HG03175 (cell line): ENCODE results near the gene PLN.

ENCODE experiments used
- ATAC-seq: cut with Tn5 transposase; IDR thresholded peaks from one replicate; pipeline ENCODE4 v1.9.1; 2021; ENCODE audit warnings: mild to moderate bottlenecking, moderate library complexity; ENCODE audit not compliant: unreplicated experiment

PLN gene

DNA sequence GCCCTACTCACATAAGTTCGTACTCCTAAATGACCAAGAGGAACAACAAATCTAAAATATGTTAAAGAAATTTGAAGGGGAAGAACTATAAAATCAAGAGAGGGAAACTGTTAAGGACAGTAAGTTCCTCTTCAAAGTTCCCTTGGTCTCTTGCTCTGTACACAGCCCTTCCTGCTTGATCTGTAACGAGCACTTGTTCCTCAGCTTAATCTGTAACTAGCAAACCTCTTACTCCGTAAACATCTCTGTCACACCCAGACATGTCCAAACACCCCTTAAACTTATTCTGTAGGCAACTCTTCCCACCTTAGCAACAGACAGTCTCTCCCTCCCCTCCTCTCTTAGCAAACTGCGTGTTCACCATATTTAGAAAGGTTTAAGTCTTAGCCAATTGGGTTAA, 29.9 kb downstream of the PLN start:
- ATAC-seq: no peak

DNA sequence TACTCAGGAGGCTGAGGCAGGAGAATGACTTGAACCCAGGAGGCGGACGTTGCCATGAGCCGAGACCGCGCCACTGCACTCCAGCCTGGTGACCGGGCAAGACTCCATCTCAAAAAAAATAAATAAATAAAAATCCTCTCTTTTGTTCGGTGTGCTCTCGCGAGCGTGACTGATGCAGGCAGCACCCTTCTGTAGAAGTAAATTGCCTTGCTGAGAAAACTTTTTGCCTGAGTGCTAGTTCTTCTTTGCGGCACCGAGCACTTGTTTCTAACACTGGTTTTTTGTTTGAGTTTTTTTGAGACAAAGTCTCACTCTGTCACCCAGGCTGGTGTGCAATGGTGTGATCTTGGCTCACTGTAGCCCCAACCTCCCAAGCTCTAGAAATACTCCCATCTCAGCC, 30.5 kb downstream of the PLN start:
- ATAC-seq: no peak

DNA sequence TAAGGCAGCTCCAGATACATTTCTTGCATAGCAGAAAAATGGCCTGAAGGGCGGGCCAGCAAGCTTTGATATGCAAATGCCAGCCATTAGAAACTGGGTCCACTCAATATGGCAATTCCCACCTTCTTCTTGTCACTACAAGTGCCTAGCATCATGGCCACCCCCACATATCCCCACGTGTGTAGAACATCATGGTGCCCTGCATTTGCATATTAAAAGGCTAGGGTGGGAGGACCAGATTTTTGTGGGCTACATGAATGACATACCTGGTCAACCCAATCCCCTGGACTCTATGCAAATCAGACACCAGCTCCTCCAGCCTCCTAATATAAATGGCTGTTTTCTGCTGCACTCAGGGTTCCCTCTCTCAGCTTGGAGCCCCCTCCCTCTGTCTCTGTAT, 31.7 kb downstream of the PLN start:
- no peak for ATAC-seq

DNA sequence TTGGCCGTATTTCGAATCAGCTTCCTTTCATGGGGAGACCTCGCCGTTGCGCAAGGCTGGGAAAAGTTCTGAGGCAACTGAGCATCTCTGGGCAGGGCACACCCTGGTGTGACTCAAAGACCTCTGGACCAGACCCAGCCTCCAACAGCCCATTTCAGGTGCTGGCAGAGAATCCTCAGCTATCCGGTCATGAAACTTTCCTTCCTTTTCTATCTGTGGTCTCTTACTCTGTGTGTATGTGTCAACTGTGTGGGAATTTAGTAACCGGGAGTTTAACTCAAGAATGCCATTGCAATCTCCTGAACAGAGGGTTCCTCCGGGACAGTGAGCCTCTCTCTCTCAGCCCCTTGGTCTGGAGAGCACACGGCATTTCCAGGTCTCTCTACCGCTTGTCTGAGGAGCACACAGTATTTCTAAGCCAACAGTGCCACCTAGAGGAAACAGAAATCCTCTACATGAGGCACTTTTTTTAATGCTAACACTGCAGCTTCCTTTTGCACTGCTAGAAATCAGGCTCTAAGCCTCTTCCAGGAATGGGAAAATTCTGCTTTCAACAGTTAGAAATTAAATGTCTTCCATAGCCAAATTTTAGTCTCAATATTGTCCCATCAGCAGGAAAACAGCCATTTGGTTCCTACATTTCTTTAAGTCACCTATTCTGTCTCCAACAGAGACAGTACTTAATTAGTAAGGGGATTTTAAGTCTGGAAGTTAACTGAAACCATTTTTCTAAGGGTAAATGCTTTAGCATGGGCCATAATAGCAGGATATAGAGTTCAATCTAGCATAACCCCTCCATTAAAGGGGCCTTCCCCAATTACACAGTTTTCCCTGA, 32.7 kb downstream of the PLN start:
- peak; percentile 71 for ATAC-seq

DNA sequence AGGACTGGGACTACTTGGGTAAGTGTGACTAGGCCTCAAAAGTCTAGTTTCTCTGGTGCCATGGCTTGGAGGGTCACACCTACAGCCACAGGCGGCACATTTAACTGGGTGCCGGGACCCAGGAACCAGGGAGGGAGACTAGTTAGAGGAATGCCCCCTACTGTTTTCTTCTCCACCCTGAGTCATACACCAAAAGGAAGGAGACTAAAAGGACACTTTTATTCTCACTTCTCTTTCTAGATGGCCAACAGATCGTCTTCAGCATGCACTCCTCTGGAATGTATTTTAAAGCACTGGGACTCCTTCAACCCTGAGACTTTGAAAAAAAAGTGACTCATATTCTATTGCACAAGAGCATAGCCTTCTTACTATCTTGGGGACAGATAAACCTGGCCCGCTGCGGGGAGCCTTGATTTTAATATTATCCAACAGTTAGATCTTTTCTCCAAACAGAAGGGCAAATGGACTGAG, 33.4 kb downstream of the PLN start:
- ATAC-seq: no peak

DNA sequence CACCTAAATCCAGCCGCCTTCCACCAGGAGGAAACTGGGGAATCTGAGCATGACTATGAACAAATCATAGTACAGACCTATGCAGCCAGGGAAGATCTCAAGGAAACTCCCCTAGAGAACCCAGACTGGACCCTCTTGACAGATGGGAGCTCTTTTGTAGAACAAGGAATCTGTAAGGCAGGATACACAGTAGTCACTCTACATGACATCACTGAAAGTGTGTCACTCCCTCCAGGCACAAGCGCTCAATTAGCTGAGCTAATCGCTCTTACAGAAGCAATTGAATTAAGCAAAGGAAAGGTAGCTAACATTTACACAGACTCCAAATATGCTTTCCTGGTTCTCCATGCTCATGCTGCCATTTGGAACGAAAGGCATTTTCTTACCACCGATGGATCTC, 36.8 kb downstream of the PLN start:
- ATAC-seq: no peak

DNA sequence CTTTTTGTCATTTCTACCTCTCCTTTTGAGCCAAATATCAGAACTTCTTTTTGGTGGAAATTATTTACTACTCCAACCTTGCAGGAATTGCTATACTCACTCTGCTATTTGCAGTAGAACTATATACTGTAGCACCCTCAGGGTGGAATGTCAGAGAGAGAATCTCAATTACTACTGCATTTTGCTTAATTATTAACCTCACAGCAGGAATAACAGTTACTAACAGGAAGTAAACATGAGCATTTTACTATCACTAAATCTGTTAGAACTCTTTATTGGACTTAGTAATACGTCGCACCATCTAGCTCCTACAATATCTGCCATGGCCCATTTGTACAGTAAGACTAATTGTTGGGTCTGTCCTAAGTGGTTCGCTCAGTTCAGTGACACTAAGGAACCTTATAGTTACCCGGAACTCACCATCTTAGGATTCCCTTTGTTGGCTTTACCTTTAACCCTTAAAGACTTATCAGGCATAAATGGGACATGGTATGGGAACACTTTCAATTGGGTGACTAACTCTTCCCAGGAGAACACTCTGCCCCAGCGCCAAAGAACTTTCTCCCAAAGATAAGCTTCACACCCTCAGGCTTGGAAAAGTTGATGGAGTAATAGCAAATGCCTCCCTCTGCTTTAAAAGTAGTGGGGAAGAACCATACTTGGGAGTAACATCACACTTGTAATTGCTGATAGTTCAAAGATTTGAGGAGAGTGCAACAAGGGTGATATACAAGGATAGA, 38.8 kb downstream of the PLN start:
- peak; percentile 65 for ATAC-seq

DNA sequence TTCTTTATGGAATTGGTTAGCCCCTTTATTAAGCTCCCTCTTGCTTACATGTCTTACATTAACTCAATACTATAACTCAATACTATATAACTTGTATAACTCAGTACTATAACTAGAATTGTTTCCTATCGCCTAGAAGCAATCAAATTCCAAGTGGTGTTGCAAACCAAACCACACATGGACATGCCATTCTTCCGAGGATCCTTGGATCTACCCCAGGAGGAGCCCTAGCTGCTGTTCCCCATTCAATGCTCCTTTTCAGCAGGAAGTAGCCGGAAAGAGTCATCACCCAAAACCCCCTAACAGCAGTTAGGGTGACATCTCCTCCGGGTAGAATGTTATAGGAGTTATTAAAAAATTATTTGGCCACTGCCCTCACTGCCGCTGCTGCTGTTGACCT, 40.5 kb downstream of the PLN start:
- no peak for ATAC-seq

DNA sequence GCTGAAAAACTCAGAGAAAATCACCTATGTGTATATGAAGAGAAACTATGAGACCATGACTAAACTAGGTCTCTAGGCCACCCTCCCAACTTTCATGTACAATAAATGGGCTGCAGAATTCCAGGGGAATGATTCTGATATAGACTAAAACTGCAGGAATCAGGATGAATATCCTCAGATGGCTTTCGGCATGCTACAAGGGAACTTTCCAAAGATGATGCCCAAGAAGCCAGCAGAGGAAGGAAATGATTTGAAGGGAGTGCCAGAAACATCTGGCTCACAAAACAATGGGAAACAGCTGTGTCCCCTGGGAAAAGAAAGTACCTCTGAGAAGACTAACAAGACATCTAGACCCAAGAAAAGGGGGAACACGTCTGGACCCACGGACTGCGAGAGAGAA, 41.1 kb downstream of the PLN start:
- ATAC-seq: no peak

DNA sequence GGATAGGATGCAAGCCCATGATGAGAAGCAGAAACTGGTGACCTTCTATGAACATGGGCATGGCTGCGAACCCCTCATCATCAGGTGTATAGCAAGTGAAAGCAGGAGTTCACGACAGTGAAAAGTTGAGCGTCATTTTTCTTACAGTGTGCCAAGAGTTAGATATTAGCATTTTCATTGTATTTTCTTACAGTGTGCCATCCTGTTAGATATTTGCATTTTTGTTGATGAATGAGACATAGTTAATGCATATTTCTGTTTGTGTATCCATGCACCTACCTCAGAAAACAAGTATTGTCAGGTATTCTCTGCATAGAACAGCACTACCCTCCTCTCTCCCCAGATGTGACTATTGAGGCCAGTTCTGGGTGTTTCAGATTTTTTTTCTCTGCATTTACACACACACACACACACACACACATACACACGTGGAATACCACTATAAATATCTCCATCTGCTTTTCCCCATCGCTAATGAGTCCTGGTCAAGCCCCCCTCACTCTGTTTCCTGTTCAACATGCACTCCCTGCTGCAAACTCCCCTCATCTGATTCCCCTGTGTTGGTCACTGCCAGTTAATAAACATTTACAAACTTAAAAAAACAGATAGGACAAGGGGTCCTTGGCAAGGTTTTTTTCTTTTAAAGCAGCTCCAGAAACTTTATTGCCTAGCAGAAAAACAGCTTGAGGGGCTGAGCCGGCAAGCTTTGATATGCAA, 41.7 kb downstream of the PLN start:
- no peak for ATAC-seq

DNA sequence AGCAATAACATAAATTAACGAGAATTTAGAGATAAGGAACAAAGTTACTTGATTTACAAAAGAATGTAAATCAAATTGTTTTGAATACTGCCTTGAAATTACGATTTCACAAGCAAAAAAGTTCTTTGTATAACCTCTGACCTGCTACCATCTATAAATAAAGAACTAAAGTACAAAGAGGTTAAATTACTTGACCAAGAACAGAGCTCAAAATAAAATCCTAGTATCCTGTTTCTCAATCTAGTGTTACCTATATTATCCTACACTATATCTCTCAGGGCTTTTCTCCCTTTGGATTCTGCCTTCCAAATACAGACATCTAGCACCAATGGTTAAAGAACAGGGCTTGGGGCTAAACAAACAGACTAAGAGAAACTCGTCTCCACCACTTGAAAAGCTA, 43.8 kb downstream of the PLN start:
- no peak for ATAC-seq

DNA sequence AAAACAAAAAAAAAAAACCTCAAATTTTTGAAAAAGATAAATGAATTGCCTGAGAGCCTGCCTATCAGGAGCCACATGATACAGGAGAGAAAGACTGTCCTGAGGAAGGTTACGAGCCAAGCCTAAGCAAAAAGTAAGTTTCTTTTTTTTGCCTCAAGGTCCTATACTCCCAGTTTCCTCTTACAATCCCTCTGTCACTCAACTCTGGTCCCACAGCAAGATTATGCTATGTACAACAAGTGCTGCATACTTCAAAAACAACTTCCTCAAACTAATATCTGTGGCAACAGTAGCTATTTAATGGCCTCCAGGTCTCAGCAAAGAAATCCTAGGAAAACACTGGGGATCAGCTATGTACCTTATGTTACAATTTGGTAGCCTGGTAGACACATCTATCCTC, 46.8 kb downstream of the PLN start:
- ATAC-seq: no peak

DNA sequence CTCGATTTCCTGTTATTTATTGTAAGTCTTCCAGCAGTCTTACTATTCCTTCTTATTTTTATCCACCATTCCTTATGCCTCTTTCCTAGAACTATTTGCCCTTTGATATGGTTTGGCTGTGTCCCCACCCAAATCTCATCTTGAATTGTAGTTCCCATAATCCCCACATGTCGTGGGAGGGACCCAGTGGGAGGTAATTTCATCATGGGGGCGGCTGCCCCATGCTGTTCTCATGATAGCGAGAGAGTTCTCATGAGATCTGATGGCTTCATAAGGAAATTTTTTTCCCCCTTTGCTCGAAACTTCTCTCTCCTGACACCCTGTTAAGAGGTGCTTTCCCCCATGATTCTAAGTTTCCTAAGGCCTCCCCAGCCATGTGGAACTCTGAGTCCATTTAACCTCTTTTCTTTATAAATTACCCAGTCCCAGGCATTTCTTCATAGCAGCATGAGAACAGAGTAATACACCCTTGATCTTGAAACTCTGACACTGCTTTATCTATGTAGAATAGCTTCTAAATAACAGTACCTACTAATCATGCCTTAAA, 48.8 kb downstream of the PLN start:
- ATAC-seq: no peak

DNA sequence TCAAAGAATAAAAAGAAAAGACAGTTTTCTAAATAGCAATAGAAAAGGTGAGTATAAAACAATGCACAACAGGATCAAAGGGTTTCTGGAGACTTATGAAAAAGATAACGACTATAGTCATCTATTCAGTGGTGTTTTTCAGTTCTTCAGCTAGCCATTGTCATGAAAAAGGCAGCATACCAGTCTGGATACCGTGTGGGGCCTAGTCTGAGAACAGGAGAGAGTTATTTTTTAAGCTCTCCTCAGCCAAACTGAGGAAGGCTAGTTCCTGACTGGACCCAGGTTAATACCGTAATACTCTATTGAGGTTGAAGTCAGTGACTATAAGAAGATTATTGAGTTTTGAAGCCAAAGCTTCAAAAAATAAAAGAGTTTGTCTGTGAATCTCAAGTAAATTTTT, 49.5 kb downstream of the PLN start:
- ATAC-seq: no peak

DNA sequence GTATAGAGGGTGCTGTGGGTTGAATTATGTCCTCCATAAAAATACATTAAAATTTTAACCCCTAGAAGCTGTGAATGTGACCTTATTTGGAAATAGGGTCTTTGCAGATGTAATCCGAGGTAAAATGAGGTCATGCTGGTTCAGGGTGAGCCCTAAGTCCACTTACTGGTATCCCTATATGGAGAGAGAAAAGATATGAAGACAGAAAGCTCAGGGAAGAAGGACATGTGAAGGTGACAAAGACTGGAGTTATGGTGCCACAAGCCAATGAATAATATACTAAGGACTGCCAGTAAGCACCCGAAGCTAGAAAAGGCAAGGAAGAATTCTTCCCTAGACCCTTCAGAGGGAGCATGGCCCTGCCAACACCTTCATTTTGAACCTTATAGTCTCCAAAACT, 50.2 kb downstream of the PLN start:
- no peak for ATAC-seq

DNA sequence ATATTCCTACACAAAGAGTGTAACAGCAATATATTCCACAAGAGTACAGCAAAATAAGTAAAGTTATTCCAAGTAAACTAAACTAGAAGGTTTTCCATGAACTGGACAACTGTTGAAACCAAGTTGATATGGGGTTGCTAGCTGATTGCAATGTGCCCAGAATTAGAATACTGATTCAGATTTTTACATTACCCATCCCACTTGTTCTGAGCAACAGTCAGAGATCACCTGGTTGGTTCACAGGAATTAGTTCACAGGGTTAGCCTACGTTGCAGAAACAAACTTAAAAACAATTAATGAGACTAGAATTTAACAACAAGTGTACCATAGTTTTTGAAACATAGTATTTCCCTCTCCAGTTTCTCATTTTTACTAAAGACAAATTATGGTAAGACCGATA, 54.2 kb downstream of the PLN start:
- no peak for ATAC-seq

DNA sequence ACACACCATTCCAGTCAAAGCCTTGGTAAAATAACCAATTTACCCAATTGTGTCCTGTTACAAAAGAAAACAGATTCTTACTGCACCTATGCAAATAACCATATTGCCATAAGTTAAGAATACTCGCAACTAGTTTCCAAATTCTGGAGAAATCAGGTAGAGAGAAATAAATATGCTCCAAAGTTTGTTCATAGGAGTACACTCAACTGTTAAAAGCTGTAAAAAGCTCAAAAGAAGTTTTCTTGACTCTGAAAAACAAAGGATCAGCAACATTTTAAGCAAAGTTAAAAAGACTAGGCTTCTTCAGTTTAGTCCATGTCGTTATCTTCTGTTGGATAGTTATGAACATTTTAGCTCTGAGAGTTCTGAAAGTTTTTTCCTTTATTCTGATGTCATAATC, 55.3 kb downstream of the PLN start:
- no peak for ATAC-seq

DNA sequence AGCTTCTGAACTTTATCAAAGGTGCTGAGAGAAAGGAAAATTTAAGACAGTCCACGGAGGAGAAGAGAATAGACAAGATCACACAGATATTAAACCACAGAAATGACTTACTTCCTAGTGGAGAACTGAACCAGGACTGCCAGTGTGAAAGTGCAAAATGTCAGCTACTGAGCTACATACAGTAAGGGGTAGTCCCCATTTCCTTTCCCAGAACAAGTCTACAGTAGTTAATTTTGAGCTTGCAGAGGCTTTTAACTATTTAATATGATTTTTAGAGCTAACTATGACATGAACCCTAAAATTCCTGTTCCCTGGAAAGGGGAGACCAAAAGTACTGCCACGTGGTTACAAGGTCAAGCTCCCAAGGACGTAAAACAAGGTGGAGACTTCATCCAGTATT, 58.2 kb downstream of the PLN start:
- no peak for ATAC-seq

DNA sequence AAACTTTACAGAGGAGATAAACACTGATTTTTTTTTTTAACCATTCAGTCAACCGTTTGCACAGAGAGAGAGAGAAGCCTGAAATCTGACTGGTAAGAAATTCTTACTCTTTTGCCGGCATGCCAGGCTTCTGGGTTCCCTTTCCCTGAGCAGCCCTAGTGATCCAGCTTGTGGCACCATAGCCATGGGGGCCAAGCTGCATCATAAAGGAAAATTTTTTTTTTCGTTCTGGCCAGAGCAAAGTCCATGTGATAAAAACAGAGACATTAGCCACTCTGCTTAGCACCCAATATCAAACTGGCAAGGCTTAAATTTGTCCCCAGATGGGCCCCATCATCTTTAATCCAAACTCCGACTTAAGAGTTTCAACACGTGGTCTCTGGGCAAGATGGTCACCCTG, 58.8 kb downstream of the PLN start:
- ATAC-seq: no peak
